GM19463 (cell line): Measurements from ENCODE around the gene CORO7.
"Not testable (repeated sequence)": the region's sequence is repeated elsewhere in the genome, so short reads cannot be mapped to it uniquely, and the experiment has no call there.

ENCODE experiments used
- ATAC-seq: cut with Tn5 transposase; IDR thresholded peaks from one replicate; pipeline ENCODE4 v1.9.1; 2021; ENCODE audit warnings: mild to moderate bottlenecking, moderate library complexity; ENCODE audit not compliant: unreplicated experiment

Gene CORO7

GRCh38 chr16:4358831-4359561, 57.4 kb downstream of the CORO7 start:
- no peak for ATAC-seq

GRCh38 chr16:4358236-4358635, 58.2 kb downstream of the CORO7 start:
- no peak for ATAC-seq

- no peak for ATAC-seq
These were observed 59.6 kb downstream of the CORO7 start for GRCh38 chr16:4356820-4357219.

GRCh38 chr16:4354512-4355409, 61.6 kb downstream of the CORO7 start:
- no peak for ATAC-seq

GRCh38 chr16:4353675-4354074, 62.7 kb downstream of the CORO7 start:
- no peak for ATAC-seq

- no peak for ATAC-seq
These were observed 63.6 kb downstream of the CORO7 start for GRCh38 chr16:4352843-4353242.

- no peak for ATAC-seq
These were observed 64.5 kb downstream of the CORO7 start for GRCh38 chr16:4351880-4352279.

- peak; percentile 96 for ATAC-seq
These were observed 65.4 kb downstream of the CORO7 start, which contains the start of gene PAM16 for GRCh38 chr16:4350787-4351659. Gene PAM16 (minus strand): TSS chr16:4351321. CDS start chr16:4351234, 87 bp downstream.

- ATAC-seq, result no peak
These were observed 66.0 kb downstream of the CORO7 start for GRCh38 chr16:4350365-4350786.

GRCh38 chr16:4349332-4349731, 67.1 kb downstream of the CORO7 start:
- ATAC-seq, result no peak

GRCh38 chr16:4347765-4348509, 68.5 kb downstream of the CORO7 start:
- no peak for ATAC-seq

GRCh38 chr16:4347010-4347409, 69.4 kb downstream of the CORO7 start:
- ATAC-seq, result no peak

GRCh38 chr16:4345836-4346781, 70.3 kb downstream of the CORO7 start:
- ATAC-seq, result no peak

GRCh38 chr16:4344983-4345835, 71.2 kb downstream of the CORO7 start:
- ATAC-seq, result no peak

GRCh38 chr16:4344300-4344982, 72.0 kb downstream of the CORO7 start:
- ATAC-seq, result not testable (repeated sequence)

GRCh38 chr16:4342866-4343744, 73.3 kb downstream of the CORO7 start:
- ATAC-seq, result no peak

GRCh38 chr16:4341250-4341649, 75.1 kb downstream of the CORO7 start:
- no peak for ATAC-seq
